HG03039 (cell line): ENCODE results near the gene CCDC12.

Source experiments
- ATAC-seq: cut with Tn5 transposase; IDR thresholded peaks from one replicate; pipeline ENCODE4 v1.9.1; 2021; ENCODE audit warnings: mild to moderate bottlenecking, moderate library complexity; ENCODE audit not compliant: unreplicated experiment

The CCDC12 gene

GRCh38 chr3:46976326-46977190 is at the start of gene CCDC12:
CCDC12 (minus strand) TSS chr3:46976745; CDS start chr3:46976732, 13 bp downstream.
- peak; percentile 52 for ATAC-seq

- ATAC-seq: no peak
Measured at GRCh38 chr3:47024932-47025331, 48.4 kb upstream of the CCDC12 start.

GRCh38 chr3:47022641-47023071 is 46.1 kb upstream of the CCDC12 start:
- no peak for ATAC-seq

GRCh38 chr3:47020311-47020710 is 43.8 kb upstream of the CCDC12 start:
- no peak for ATAC-seq

- peak; percentile 53 for ATAC-seq
Measured at GRCh38 chr3:47019201-47019600, 42.7 kb upstream of the CCDC12 start.

GRCh38 chr3:47018269-47018611 is 41.7 kb upstream of the CCDC12 start:
- ATAC-seq: no peak

GRCh38 chr3:47017504-47018268 is 41.1 kb upstream of the CCDC12 start:
- no peak for ATAC-seq

- no peak for ATAC-seq
Measured at GRCh38 chr3:47016934-47017435, 40.4 kb upstream of the CCDC12 start.

- ATAC-seq: no peak
Measured at GRCh38 chr3:47016086-47016933, 39.8 kb upstream of the CCDC12 start.

- ATAC-seq: no peak
Measured at GRCh38 chr3:47015151-47015550, 38.6 kb upstream of the CCDC12 start.

- no peak for ATAC-seq
Measured at GRCh38 chr3:47014036-47014435, 37.5 kb upstream of the CCDC12 start.

- ATAC-seq: no peak
Measured at GRCh38 chr3:47013231-47013630, 36.7 kb upstream of the CCDC12 start.

- ATAC-seq: no peak
Measured at GRCh38 chr3:47012342-47013230, 36.0 kb upstream of the CCDC12 start.

GRCh38 chr3:47011371-47011770 is 34.8 kb upstream of the CCDC12 start:
- ATAC-seq: no peak

GRCh38 chr3:47010910-47011309 is 34.4 kb upstream of the CCDC12 start:
- ATAC-seq: no peak

GRCh38 chr3:47010111-47010712 is 33.7 kb upstream of the CCDC12 start:
- ATAC-seq: no peak

GRCh38 chr3:47009225-47010110 is 32.9 kb upstream of the CCDC12 start:
- ATAC-seq: peak; percentile 76

GRCh38 chr3:47008851-47009224 is 32.3 kb upstream of the CCDC12 start:
- no peak for ATAC-seq
